Endometrial microvascular endothelial cells (primary cell): ENCODE data around the gene CALML6. TPM values are rescaled to one million over a fixed set of nuclear protein-coding genes. Genes with fewer than 3 reads are reported as not detected.

Experiments
- in situ Hi-C: cut with HindIII; loops from 2 replicates; pipeline ENCODE4 v1.10.0; 2017; ENCODE audit warnings: low sequenced_read_pairs, low pct_unique_long_range_greater_than_20kb; ENCODE audit errors: inconsistent ontology term
- total RNA-seq: library from RNA; depleted of rRNA; stranded (reverse); fragments of >200 nt; gene quantifications from one replicate; pipeline ENCODE4 v1.2.3, GENCODE V29; 2015; ENCODE audit errors: inconsistent ontology term

CALML6 gene
- total RNA-seq, 1 donor from 2014 or later: not detected

- in situ Hi-C loops: loop anchor here (25.0 kb wide), 1 partner anchor 225 kb away; no protein-coding TSS in a partner anchor
Observed at GRCh38 chr1:1937061-1937460, 22.0 kb downstream of the CALML6 start.

- in situ Hi-C loops: loop anchor here (25.0 kb wide), 1 partner anchor 225 kb away; no protein-coding TSS in a partner anchor
Observed at GRCh38 chr1:1937549-1938275, 22.7 kb downstream of the CALML6 start.

- in situ Hi-C loops: loop anchor here (25.0 kb wide), 1 partner anchor 224 kb away; no protein-coding TSS in a partner anchor
Observed at GRCh38 chr1:1938276-1938573, 23.2 kb downstream of the CALML6 start.

GRCh38 chr1:1938613-1939295, 23.7 kb downstream of the CALML6 start:
- in situ Hi-C loops: loop anchor here (25.0 kb wide), 1 partner anchor 224 kb away; no protein-coding TSS in a partner anchor

GRCh38 chr1:1939296-1940122, 24.4 kb downstream of the CALML6 start:
- in situ Hi-C loops: loop anchor here (25.0 kb wide), 1 partner anchor 223 kb away; no protein-coding TSS in a partner anchor

GRCh38 chr1:1940123-1940425, 25.0 kb downstream of the CALML6 start:
- in situ Hi-C loops: loop anchor here (25.0 kb wide), 1 partner anchor 222 kb away; no protein-coding TSS in a partner anchor

- in situ Hi-C loops: loop anchor here (25.0 kb wide), 1 partner anchor 221 kb away; no protein-coding TSS in a partner anchor
Observed at GRCh38 chr1:1941211-1941841, 26.3 kb downstream of the CALML6 start.

- in situ Hi-C loops: loop anchor here (25.0 kb wide), 1 partner anchor 220 kb away; no protein-coding TSS in a partner anchor
Observed at GRCh38 chr1:1941868-1942752, 27.1 kb downstream of the CALML6 start.

GRCh38 chr1:1942753-1943656, 27.9 kb downstream of the CALML6 start:
- in situ Hi-C loops: loop anchor here (25.0 kb wide), 1 partner anchor 219 kb away; no protein-coding TSS in a partner anchor

- in situ Hi-C loops: loop anchor here (25.0 kb wide), 1 partner anchor 218 kb away; no protein-coding TSS in a partner anchor
Observed at GRCh38 chr1:1943834-1944570, 28.9 kb downstream of the CALML6 start.

GRCh38 chr1:1945782-1946393, 30.8 kb downstream of the CALML6 start:
- in situ Hi-C loops: loop anchor here (25.0 kb wide), 1 partner anchor 216 kb away; no protein-coding TSS in a partner anchor

- in situ Hi-C loops: loop anchor here (25.0 kb wide), 1 partner anchor 216 kb away; no protein-coding TSS in a partner anchor
Observed at GRCh38 chr1:1946540-1946939, 31.5 kb downstream of the CALML6 start.

- in situ Hi-C loops: loop anchor here (25.0 kb wide), 1 partner anchor 215 kb away; no protein-coding TSS in a partner anchor
Observed at GRCh38 chr1:1947493-1947892, 32.4 kb downstream of the CALML6 start.

GRCh38 chr1:1948783-1949182, 33.7 kb downstream of the CALML6 start:
- in situ Hi-C loops: loop anchor here (25.0 kb wide), 1 partner anchor 214 kb away; no protein-coding TSS in a partner anchor

- in situ Hi-C loops: no loop called here
Observed at GRCh38 chr1:1950940-1951339, 35.9 kb downstream of the CALML6 start.

- in situ Hi-C loops: no loop called here
Observed at GRCh38 chr1:1954015-1954414, 39.0 kb downstream of the CALML6 start.
